ENCODE results near the gene SLC2A4RG.
"Not testable (repeated sequence)": the region's sequence is repeated elsewhere in the genome, so short reads cannot be mapped to it uniquely, and the experiment has no call there.

SLC2A4RG gene

GRCh38 chr20:63722967-63723622 lies 16.5 kb upstream of the SLC2A4RG start:
- FAIRE-seq, result not testable (repeated sequence)

DNA sequence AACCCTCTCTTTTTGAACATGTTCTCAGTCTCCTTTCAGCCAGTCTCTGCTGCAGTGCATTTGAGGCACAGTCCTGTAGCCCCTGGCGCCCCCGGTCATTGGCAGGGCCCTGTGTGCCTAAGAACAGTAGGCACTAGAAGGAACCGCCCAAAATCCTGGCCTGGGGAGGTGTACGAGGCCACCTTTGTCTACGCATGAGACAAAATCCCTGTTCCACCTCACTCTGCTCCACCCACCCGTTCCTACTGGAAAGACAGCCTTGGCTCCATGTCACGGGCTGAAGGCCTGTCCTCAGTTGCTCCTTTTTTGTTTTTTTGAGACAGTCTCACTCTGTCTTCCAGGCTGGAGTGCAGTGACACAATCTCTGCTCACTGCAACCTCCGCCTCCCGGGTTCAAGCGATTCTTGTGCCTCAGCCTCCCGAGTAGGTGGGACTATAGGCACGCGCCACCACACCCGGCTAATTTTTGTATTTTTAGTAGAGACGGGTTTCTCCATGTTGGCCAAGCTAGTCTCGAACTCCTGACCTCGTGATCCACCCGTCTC lies 9.3 kb upstream of the SLC2A4RG start:
- not testable (repeated sequence) for FAIRE-seq

DNA sequence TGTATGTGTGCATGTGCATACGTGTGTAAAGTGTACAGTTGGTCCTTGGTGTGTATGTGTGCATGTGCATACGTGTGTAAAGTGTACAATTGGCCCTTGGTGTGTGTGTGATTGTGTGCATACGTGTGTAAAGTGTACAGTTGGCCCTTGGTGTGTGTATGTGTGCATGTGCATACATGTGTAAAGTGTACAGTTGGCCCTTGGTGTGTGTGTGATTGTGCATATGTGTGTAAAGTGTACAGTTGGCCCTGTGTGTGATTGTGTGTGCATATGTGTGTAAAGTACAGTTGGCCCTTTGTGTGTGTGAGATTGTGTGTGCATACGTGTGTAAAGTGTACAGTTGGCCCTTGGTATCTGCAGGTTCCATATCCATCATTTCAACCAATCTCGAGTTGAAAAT lies 8.2 kb upstream of the SLC2A4RG start:
- no peak for FAIRE-seq

DNA sequence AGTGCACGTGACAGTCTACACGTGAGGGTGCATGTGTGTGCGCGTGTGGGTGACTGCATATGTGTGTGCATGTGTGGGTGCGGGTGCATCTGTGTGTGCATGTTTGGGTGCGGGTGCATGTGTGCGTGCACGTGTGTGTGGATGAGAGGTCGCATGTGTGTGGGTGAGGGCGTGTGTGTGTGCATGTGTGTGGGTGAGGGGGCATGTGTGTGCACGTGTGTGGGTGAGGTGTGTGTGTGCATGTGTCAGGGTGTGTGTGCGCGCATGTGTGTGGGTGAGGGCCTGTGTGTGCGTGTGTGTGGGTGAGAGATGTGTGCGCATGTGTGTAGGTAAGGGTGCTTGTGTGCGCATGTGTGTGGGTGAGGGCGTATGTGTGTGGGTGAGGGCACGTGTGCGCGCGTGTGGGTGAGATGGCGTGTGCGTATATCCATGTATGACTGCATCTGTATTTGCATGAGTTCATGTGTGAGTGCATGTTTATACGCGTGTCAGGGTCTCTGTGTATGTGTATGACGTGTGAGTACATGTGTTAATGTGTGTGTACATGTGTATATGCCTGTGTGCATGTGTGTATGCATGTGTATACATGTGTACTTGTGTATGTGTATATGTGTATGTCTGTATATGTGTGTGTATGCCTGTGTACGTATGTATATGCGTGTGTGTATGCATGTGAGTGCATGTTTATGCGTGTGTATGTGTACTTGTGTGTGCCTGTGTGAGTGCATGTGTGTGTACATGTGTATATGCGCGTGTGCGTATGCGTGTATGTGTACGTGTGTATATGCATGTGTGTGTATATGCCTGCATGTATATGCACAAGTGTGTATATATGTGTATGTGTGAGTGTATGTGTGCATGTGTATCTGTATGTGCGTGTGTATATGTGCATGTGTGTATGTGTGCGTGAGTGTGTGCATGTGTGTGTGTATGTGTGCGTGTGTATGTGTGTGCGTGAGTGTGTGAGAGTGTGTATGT lies 7.2 kb upstream of the SLC2A4RG start:
- FAIRE-seq, result no peak

DNA sequence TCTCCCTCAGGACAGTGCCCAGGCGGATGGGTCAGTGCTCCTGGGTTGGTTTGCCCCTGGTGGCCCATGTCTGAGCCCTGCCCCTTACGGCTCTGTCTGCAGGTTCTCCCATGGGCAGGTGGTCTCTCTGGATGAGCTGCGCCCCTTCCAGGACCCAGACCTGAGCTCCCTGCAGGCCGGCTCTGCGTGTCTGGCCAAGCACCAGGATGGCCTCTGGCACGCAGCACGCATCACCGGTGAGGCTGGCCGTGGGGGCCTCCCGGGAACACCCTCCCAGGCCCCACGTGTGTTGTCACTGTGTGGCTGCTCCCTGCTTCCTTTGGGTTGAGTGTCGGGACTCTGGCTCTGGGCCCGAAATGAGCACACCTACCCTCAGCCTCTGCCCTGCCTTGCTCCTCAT lies 6.5 kb upstream of the SLC2A4RG start:
- no peak for FAIRE-seq

- no peak for FAIRE-seq
Observed at GRCh38 chr20:63733579-63734081, 5.9 kb upstream of the SLC2A4RG start.

- no peak for FAIRE-seq
Observed at GRCh38 chr20:63734111-63734945, 5.2 kb upstream of the SLC2A4RG start.

DNA sequence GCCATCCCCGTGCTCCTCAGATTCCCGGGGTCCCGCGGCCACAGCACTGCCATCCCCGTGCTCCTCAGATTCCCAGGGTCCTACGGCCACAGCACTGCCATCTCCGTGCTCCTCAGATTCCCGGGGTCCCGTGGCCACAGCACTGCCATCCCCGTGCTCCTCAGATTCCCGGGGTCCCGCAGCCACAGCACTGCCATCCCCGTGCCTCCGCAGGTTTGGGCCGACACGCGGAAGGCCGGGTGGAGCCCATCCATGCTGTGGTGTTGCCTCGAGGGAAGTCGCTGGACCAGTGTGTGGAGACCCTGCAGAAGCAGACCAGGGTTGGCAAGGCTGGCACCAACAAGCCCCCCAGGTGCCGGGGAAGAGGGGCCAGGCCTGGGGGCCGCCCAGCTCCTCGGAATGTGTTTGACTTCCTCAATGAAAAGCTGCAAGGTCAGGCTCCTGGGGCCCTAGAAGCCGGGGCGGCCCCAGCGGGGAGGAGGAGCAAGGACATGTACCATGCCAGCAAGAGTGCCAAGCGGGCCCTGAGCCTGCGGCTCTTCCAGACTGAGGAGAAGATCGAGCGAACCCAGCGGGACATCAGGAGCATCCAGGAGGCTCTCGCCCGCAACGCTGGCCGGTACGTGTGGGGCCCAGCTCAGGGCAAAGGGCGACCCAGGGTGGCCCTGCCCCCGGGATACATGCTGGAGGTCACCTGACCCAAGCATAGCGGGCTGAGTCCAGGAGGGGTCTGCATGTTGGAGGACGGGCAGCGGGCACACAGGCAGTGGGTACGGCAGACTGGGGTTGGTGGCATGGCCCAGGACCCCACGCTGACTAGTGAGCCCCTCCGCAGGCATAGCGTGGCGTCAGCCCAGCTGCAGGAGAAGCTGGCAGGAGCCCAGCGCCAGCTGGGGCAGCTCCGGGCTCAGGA lies 4.4 kb upstream of the SLC2A4RG start:
- FAIRE-seq, result no peak

GRCh38 chr20:63735859-63736718 lies 3.5 kb upstream of the SLC2A4RG start, which contains the start of gene LIME1:
Gene LIME1, plus strand, starts transcription at chr20:63736664. Its CDS starts 886 bp downstream, at chr20:63737550.
- FAIRE-seq, result no peak

DNA sequence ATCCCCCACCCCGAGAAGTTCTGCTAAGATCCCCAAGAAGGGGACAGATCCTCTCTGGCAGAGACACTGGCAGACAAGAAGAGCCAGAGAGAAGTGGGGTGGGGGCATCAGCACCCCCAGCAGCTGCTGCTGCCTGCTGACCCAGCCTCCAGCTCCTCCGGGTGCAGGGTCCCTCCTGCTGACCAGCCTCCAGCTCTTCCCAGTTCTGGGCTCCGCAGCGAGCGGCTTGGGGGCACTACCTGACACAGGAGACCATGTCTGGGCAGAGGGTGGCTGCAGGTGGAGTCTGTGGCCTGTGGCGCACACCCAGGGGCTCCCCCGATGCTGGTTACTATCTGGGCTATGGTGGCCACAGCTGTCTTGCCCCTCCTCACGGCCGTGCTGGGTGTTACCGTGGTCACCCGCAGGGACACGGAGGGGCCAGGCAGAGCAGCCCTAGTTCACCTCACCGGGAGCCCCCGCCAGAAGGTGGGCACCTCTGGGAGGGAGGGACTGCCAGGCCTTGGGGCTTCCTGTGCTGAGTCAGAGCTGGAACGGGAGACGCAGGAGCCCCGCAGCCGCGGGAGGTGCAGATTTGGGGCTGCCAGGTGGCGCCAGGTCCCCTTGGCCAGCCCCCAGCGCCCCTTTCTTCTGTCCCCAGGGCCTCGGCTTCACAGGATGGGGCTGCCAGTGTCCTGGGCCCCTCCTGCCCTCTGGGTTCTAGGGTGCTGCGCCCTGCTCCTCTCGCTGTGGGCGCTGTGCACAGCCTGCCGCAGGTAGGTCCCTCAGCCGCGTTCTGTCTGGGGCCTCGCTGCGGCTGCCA lies 2.5 kb upstream of the SLC2A4RG start:
- no peak for FAIRE-seq

GRCh38 chr20:63737695-63737944 lies 2.0 kb upstream of the SLC2A4RG start:
- FAIRE-seq, result no peak

- no peak for FAIRE-seq
Observed at GRCh38 chr20:63737945-63738686, 1.5 kb upstream of the SLC2A4RG start.

DNA sequence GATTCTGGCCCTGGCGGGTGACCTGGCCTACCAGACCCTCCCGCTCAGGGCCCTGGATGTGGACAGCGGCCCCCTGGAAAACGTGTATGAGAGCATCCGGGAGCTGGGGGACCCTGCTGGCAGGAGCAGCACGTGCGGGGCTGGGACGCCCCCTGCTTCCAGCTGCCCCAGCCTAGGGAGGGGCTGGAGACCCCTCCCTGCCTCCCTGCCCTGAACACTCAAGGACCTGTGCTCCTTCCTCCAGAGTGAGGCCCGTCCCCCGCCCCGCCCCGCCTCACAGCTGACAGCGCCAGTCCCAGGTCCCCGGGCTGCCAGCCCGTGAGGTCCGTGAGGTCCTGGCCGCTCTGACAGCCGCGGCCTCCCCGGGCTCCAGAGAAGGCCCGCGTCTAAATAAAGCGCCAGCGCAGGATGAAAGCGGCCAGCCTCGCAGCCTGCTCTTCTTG lies 868 bp upstream of the SLC2A4RG start:
- no peak for FAIRE-seq

- FAIRE-seq, result no peak
Observed at GRCh38 chr20:63740070-63740626, 572 bp downstream of the SLC2A4RG start.

DNA sequence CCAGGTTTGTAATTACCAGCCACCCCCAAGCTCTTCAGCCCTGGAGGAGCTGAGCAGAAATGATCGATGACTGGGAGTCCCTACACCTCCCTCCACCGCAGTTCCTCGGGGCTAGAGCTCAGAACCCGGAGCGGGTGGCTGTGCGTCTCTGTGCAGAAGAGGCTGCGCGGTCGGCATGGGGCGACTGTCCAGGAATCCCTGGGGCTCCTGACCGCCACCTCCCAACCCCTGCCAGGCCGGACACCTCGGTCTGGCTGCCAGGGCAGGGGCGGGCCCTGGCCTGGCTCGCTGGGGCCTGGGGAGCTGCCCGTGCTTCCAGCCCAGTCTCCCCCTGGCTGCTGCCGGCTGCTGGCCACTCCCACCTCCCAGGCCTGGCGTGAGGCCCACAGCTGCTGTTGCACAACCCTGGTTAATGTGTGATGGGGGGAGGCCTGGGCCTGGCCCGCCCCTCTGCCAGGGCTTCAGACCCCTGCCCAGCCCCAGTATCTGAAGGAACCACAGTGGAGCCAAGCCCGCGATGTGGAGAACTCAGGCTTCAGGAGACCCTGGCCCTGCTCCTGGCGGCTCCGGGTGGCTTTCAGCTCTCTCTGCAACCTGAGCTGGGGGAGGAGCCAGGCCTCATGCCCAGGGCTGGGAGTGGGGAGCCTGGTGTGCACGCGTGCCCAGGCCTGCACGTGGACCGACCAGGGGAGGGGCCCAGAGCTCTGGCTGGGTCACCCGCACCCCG lies 1.2 kb downstream of the SLC2A4RG start:
- no peak for FAIRE-seq

DNA sequence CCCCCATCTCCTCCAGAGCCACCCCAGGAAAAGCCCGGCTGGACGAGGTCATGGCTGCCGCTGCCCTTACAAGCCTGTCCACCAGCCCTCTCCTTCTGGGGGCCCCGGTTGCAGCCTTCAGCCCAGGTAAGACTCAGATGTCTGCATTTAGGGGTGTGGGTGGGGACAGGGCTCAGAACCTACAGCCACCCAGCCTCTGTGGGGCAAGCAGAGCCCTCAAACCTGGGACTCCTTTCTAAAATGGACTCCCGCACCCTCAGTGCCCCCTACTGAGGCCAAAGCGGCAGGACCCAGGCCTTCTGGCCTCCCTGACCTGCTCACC lies 1.7 kb downstream of the SLC2A4RG start:
- no peak for FAIRE-seq

GRCh38 chr20:63741676-63742380 lies 2.3 kb downstream of the SLC2A4RG start:
- FAIRE-seq, result no peak

Measured in G401.6 (cell line).